Activated naive CD4-positive, alpha-beta T cell treated with anti-CD3 and anti-CD28 coated beads for 36 hours (primary cell): ENCODE measurements around the gene EGFR. TPM values are rescaled to one million over a fixed set of nuclear protein-coding genes. Genes with fewer than 3 reads are reported as not detected.

Source experiments
- CTCF ChIA-PET: fragments of 350-600 bp; sonication (Branson Sonifier 250); formaldehyde crosslinking; loops from one replicate; lab custom pipeline; 2021; ENCODE audit warnings: antibody characterized with exemption; lab: Charles Lee
- DNase-seq: peaks from one replicate; pipeline ENCODE4 v3.0.0-alpha.2; 2020
- H3K27ac Mint-ChIP-seq: one replicate; pipeline ENCODE4 v1.8.0; 2021; ENCODE audit warnings: mild to moderate bottlenecking, mixed read lengths
- H3K27me3 Mint-ChIP-seq: one replicate; pipeline ENCODE4 v1.8.0; 2021; ENCODE audit warnings: low read depth, mixed read lengths
- H3K36me3 Mint-ChIP-seq: one replicate; pipeline ENCODE4 v1.8.0; 2021; ENCODE audit warnings: low read depth, mixed read lengths
- H3K4me1 Mint-ChIP-seq: one replicate; pipeline ENCODE4 v1.8.0; 2021; ENCODE audit warnings: low read depth, mixed read lengths
- H3K4me3 Mint-ChIP-seq: one replicate; pipeline ENCODE4 v1.8.0; 2021; ENCODE audit warnings: mild to moderate bottlenecking, moderate library complexity, mixed read lengths
- H3K9me3 Mint-ChIP-seq: one replicate; pipeline ENCODE4 v1.8.0; 2021; ENCODE audit warnings: mixed read lengths
- intact Hi-C: fragments of 100-400 bp; cut with micrococcal nuclease; formaldehyde crosslinking; loops from one replicate; pipeline ENCODE4 v1.15.1; 2023
- total RNA-seq, 2 experiments: library from RNA; stranded (reverse); gene quantifications; one replicate each; pipeline ENCODE4 v1.2.3, GENCODE V29; 2021

The EGFR gene
- total RNA-seq, 2 experiments from 2014 or later: not detected

GRCh38 chr7:55147101-55147500 lies 128.3 kb downstream of the EGFR start:
- intact Hi-C loops: no loop called here
- no peaks in the 10 kb centered on the region for H3K4me1 Mint-ChIP-seq
- no peak overlapping the region for H3K4me3 Mint-ChIP-seq
- CTCF ChIA-PET: interaction anchor here (1.0 to 1.1 kb wide), 2 partner anchors 38 to 108 kb away, joined by 3 read pairs; no protein-coding TSS in a partner anchor
- H3K36me3 Mint-ChIP-seq: no peaks in the 10 kb centered on the region
- H3K9me3 Mint-ChIP-seq: no peaks in the 10 kb centered on the region
- no peak overlapping the region for H3K27ac Mint-ChIP-seq
- DNase-seq: no peak
- peaks cover 28% of the 10 kb centered on the region for H3K27me3 Mint-ChIP-seq

- CTCF ChIA-PET: interaction anchor here (1.1 kb wide), 1 partner anchor 107 kb away, joined by 3 read pairs; no protein-coding TSS in a partner anchor
- no peaks in the 10 kb centered on the region for H3K36me3 Mint-ChIP-seq
- H3K4me3 Mint-ChIP-seq: no peak overlapping the region
- no peaks in the 10 kb centered on the region for H3K9me3 Mint-ChIP-seq
- peaks cover 25% of the 10 kb centered on the region for H3K27me3 Mint-ChIP-seq
- no peak overlapping the region for H3K27ac Mint-ChIP-seq
- no peak for DNase-seq
- H3K4me1 Mint-ChIP-seq: no peaks in the 10 kb centered on the region
- intact Hi-C loops: no loop called here
These were observed 128.9 kb downstream of the EGFR start for GRCh38 chr7:55147736-55148135.

GRCh38 chr7:55148571-55148970 lies 129.8 kb downstream of the EGFR start:
- intact Hi-C loops: no loop called here

GRCh38 chr7:55149001-55149400 lies 130.2 kb downstream of the EGFR start:
- Mint-ChIP-seq H3K9me3 (no peaks in the 10 kb centered on the region), H3K4me3 (no peak overlapping the region), H3K27me3 (peaks cover 16% of the 10 kb centered on the region), H3K36me3 (no peaks in the 10 kb centered on the region), H3K4me1 (no peaks in the 10 kb centered on the region), H3K27ac (no peak overlapping the region)
- no peak for DNase-seq
- CTCF ChIA-PET: no interaction called here
- intact Hi-C loops: no loop called here

More at GRCh38 chr7:55148571-55148970, 129.8 kb downstream of the EGFR start:
- Mint-ChIP-seq H3K4me1 (no peaks in the 10 kb centered on the region), H3K27ac (no peak overlapping the region), H3K9me3 (no peaks in the 10 kb centered on the region), H3K27me3 (peaks cover 19% of the 10 kb centered on the region), H3K4me3 (no peak overlapping the region), H3K36me3 (no peaks in the 10 kb centered on the region)
- CTCF ChIA-PET: no interaction called here
- no peak for DNase-seq

- Mint-ChIP-seq H3K9me3 (no peaks in the 10 kb centered on the region), H3K4me1 (no peaks in the 10 kb centered on the region), H3K27ac (no peak overlapping the region), H3K36me3 (no peaks in the 10 kb centered on the region), H3K27me3 (peaks cover 14% of the 10 kb centered on the region), H3K4me3 (no peak overlapping the region)
- no peak for DNase-seq
- intact Hi-C loops: no loop called here
- CTCF ChIA-PET: no interaction called here
These were observed 131.3 kb downstream of the EGFR start for GRCh38 chr7:55150166-55150565.

- Mint-ChIP-seq H3K4me3 (no peak overlapping the region), H3K9me3 (no peaks in the 10 kb centered on the region), H3K27me3 (peaks cover 11% of the 10 kb centered on the region), H3K4me1 (no peaks in the 10 kb centered on the region), H3K27ac (no peak overlapping the region), H3K36me3 (no peaks in the 10 kb centered on the region)
- DNase-seq: no peak
- CTCF ChIA-PET: no interaction called here
- intact Hi-C loops: no loop called here
These were observed 132.1 kb downstream of the EGFR start for GRCh38 chr7:55150709-55151451.

GRCh38 chr7:55152516-55152915 lies 133.7 kb downstream of the EGFR start:
- intact Hi-C loops: no loop called here
- H3K4me1 Mint-ChIP-seq: no peaks in the 10 kb centered on the region
- H3K4me3 Mint-ChIP-seq: no peak overlapping the region
- CTCF ChIA-PET: no interaction called here
- H3K9me3 Mint-ChIP-seq: no peaks in the 10 kb centered on the region
- no peak overlapping the region for H3K27ac Mint-ChIP-seq
- peaks cover 7% of the 10 kb centered on the region for H3K27me3 Mint-ChIP-seq
- no peaks in the 10 kb centered on the region for H3K36me3 Mint-ChIP-seq
- no peak for DNase-seq

GRCh38 chr7:55154096-55154495 lies 135.3 kb downstream of the EGFR start:
- peaks cover 2% of the 10 kb centered on the region for H3K27me3 Mint-ChIP-seq
- H3K9me3 Mint-ChIP-seq: no peaks in the 10 kb centered on the region
- H3K4me1 Mint-ChIP-seq: no peaks in the 10 kb centered on the region
- CTCF ChIA-PET: interaction anchor here (1.1 kb wide), 1 partner anchor 101 kb away, joined by 4 read pairs; no protein-coding TSS in a partner anchor
- DNase-seq: no peak
- H3K27ac Mint-ChIP-seq: no peak overlapping the region
- H3K36me3 Mint-ChIP-seq: no peaks in the 10 kb centered on the region
- intact Hi-C loops: no loop called here
- H3K4me3 Mint-ChIP-seq: no peak overlapping the region

GRCh38 chr7:55155351-55156117 lies 136.7 kb downstream of the EGFR start:
- no peak overlapping the region for H3K27ac Mint-ChIP-seq
- H3K9me3 Mint-ChIP-seq: no peaks in the 10 kb centered on the region
- CTCF ChIA-PET: interaction anchor here (1.1 kb wide), 1 partner anchor 99 kb away, joined by 4 read pairs; no protein-coding TSS in a partner anchor
- no peak for DNase-seq
- peaks cover 2% of the 10 kb centered on the region for H3K27me3 Mint-ChIP-seq
- no peaks in the 10 kb centered on the region for H3K4me1 Mint-ChIP-seq
- H3K36me3 Mint-ChIP-seq: no peaks in the 10 kb centered on the region
- H3K4me3 Mint-ChIP-seq: no peak overlapping the region
- intact Hi-C loops: no loop called here

- no peak for DNase-seq
- Mint-ChIP-seq H3K27me3 (no peaks in the 10 kb centered on the region), H3K9me3 (no peaks in the 10 kb centered on the region), H3K36me3 (no peaks in the 10 kb centered on the region), H3K4me1 (no peaks in the 10 kb centered on the region), H3K4me3 (no peak overlapping the region), H3K27ac (no peak overlapping the region)
- CTCF ChIA-PET: interaction anchor here (0.6 to 1.2 kb wide), 2 partner anchors 223 to 384 kb away, joined by 3 to 5 read pairs; no protein-coding TSS in a partner anchor
- intact Hi-C loops: no loop called here
These were observed 138.3 kb downstream of the EGFR start for GRCh38 chr7:55156919-55157763.

GRCh38 chr7:55157764-55158105 lies 138.9 kb downstream of the EGFR start:
- no peaks in the 10 kb centered on the region for H3K9me3 Mint-ChIP-seq
- no peak overlapping the region for H3K27ac Mint-ChIP-seq
- DNase-seq: no peak
- CTCF ChIA-PET: interaction anchor here (0.6 to 1.2 kb wide), 2 partner anchors 222 to 384 kb away, joined by 3 to 5 read pairs; no protein-coding TSS in a partner anchor
- no peaks in the 10 kb centered on the region for H3K27me3 Mint-ChIP-seq
- H3K4me1 Mint-ChIP-seq: no peaks in the 10 kb centered on the region
- H3K36me3 Mint-ChIP-seq: no peaks in the 10 kb centered on the region
- no peak overlapping the region for H3K4me3 Mint-ChIP-seq
- intact Hi-C loops: no loop called here
